Measurements from ENCODE around the gene HSD3B7.

HSD3B7 gene

DNA sequence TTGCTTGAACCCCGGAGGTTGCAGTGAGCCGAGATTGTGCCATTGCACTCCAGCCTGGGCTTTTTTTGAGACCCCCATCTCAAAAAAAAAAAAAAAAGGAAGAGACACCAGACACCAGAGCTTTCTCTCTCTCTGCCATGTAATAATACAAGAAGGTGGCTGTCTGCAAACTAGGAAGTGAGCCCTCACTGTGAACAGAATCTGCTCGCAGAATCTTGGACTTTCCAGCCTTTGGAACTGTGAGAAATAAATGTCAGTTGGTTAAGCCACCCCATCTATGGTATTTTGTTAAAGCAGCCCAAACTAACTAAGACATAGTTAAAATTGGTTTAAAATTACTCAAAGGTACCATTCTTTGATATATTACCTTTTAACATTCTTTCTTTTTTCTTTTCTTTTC lies 35.5 kb downstream of the HSD3B7 start:
- in situ Hi-C loops (cut with HindIII; ENCODE audit: low sequenced_read_pairs): no loop called here
- no peak for DNase-seq (ENCODE audit: low read depth, low spot score)
- TF ChIP-seq, protein P1, sequence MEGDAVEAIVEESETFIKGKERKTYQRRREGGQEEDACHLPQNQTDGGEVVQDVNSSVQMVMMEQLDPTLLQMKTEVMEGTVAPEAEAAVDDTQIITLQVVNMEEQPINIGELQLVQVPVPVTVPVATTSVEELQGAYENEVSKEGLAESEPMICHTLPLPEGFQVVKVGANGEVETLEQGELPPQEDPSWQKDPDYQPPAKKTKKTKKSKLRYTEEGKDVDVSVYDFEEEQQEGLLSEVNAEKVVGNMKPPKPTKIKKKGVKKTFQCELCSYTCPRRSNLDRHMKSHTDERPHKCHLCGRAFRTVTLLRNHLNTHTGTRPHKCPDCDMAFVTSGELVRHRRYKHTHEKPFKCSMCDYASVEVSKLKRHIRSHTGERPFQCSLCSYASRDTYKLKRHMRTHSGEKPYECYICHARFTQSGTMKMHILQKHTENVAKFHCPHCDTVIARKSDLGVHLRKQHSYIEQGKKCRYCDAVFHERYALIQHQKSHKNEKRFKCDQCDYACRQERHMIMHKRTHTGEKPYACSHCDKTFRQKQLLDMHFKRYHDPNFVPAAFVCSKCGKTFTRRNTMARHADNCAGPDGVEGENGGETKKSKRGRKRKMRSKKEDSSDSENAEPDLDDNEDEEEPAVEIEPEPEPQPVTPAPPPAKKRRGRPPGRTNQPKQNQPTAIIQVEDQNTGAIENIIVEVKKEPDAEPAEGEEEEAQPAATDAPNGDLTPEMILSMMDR (IDR thresholded peaks at IDR 0.05; ENCODE audit: low read depth, low read length): no peak
- H3K4me3 ChIP-seq (ENCODE audit: low read depth, low read length): no peak overlapping the region

DNA sequence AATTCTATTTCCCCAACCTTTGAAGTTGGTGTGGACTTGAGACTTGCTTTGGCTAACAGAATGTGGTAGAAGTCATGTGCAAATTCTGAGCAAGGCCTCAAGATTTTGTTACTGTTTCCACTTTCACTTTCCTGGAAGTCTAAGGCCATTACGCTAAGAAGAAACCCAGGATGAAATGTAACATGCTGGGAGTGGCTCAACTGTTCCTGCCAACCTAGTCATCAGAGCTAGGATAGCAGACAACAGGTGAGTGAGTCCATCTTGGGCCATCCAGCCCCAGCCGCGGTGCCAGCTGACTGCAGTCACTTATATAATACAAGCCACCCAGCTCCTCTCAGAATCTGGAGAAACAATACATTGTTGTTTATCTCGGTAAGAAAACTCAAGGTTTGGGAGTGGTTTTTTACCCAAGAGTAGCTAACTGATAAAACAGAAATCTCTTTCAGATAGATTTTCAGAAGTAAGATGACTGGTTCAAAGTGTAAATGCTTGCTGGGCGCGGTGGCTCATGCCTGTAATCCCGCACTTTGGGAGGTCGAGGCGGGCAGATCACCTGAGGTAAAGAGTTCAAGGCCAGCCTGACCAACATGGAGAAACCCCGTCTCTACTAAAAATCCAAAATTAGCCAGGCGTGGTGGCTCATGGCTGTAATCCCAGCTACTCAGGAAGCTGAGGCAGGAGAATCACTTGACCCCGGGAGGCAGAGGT lies 37.7 kb downstream of the HSD3B7 start:
- no peak overlapping the region for H3K4me3 ChIP-seq (ENCODE audit: low read depth, low read length)
- TF ChIP-seq, protein P1 (IDR thresholded peaks at IDR 0.05; ENCODE audit: low read depth, low read length): no peak
- no peak for DNase-seq (ENCODE audit: low read depth, low spot score)
- in situ Hi-C loops (cut with HindIII; ENCODE audit: low sequenced_read_pairs): no loop called here

DNA sequence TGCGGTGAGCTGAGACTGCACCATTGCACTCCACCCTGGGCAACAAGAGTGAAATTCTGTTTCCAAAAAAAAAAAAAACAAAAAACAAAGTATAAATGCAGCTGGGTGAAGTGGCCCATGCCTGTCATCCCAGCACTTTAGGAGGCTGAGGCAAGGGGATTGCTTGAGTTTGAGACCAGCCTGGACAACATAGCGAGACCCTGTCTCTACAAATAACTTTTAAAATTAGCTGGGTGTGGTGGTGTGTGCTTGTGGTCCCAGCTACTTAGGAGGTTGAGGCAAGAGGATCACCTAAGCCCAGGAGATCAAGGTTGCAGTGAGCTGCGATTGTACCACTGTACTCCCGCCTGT lies 38.2 kb downstream of the HSD3B7 start:
- H3K4me3 ChIP-seq (ENCODE audit: low read depth, low read length): no peak overlapping the region
- in situ Hi-C loops (cut with HindIII; ENCODE audit: low sequenced_read_pairs): no loop called here
- TF ChIP-seq, protein P1 (IDR thresholded peaks at IDR 0.05; ENCODE audit: low read depth, low read length): no peak
- DNase-seq (ENCODE audit: low read depth, low spot score): no peak

- H3K4me3 ChIP-seq (ENCODE audit: low read depth, low read length): no peak overlapping the region
- in situ Hi-C loops (cut with HindIII; ENCODE audit: low sequenced_read_pairs): no loop called here
- DNase-seq (ENCODE audit: low read depth, low spot score): no peak
- TF ChIP-seq, protein P1 (IDR thresholded peaks at IDR 0.05; ENCODE audit: low read depth, low read length): no peak
These were observed 38.7 kb downstream of the HSD3B7 start for GRCh38 chr16:31023627-31024226.

DNA sequence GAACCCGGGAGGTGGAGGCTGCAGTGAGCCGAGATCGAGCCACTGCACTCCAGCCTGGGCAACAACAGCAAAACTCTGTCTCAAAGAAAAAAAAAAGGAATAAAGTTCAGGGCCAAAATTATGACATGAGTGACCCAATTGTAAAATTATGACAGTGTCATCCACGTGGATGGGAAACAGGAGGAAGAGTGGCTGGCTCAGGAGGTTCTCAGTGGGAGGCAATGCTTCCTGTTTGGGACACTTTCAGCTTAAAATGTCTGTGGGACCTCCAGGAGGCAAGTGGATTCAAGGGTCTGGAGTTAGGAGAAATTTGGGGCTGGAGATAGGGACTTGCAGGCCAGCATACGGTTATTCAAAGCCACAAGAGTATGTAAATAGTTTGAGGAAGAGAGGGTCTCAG lies 40.3 kb downstream of the HSD3B7 start:
- no peak overlapping the region for H3K4me3 ChIP-seq (ENCODE audit: low read depth, low read length)
- no peak for DNase-seq (ENCODE audit: low read depth, low spot score)
- in situ Hi-C loops (cut with HindIII; ENCODE audit: low sequenced_read_pairs): no loop called here
- TF ChIP-seq, protein P1 (IDR thresholded peaks at IDR 0.05; ENCODE audit: low read depth, low read length): no peak

- in situ Hi-C loops (cut with HindIII; ENCODE audit: low sequenced_read_pairs): no loop called here
- H3K4me3 ChIP-seq (ENCODE audit: low read depth, low read length): no peak overlapping the region
- TF ChIP-seq, protein P1 (IDR thresholded peaks at IDR 0.05; ENCODE audit: low read depth, low read length): no peak
- no peak for DNase-seq (ENCODE audit: low read depth, low spot score)
These were observed 44.3 kb downstream of the HSD3B7 start for GRCh38 chr16:31029272-31029671.

All from astrocyte of the spinal cord (primary cell).